ENCODE measurements around the gene SAMD10. TPM values are rescaled to one million over a fixed set of nuclear protein-coding genes. Genes with fewer than 3 reads are reported as not detected.
"Not testable (repeated sequence)": the region's sequence is repeated elsewhere in the genome, so short reads cannot be mapped to it uniquely, and the experiment has no call there.

SAMD10 gene
- total RNA-seq, 1 experiment from 2014 or later: 5.7 TPM

- H3K4me1 Mint-ChIP-seq: peaks cover 18 to 23% of the 10 kb centered on the region in 2 experiments
- peaks cover 0 to 2% of the 10 kb centered on the region in 2 experiments; a peak in 1 of 5 replicates for H3K9me3 Mint-ChIP-seq
- peaks cover 11% of the 10 kb centered on the region for H3K23me2 ChIP-seq (ENCODE audit: insufficient read length, low read depth, low read length, poor library complexity, severe bottlenecking)
- no peak overlapping the region for H2AK5ac ChIP-seq (ENCODE audit: insufficient read length, low read length)
- H3K9me3 ChIP-seq (ENCODE audit: control insufficient read depth, low read depth, low read length): peaks cover 9% of the 10 kb centered on the region
- H2BK120ac ChIP-seq (ENCODE audit: low read depth, low read length, poor library complexity, severe bottlenecking): no peak overlapping the region
- TF ChIP-seq, protein P1, sequence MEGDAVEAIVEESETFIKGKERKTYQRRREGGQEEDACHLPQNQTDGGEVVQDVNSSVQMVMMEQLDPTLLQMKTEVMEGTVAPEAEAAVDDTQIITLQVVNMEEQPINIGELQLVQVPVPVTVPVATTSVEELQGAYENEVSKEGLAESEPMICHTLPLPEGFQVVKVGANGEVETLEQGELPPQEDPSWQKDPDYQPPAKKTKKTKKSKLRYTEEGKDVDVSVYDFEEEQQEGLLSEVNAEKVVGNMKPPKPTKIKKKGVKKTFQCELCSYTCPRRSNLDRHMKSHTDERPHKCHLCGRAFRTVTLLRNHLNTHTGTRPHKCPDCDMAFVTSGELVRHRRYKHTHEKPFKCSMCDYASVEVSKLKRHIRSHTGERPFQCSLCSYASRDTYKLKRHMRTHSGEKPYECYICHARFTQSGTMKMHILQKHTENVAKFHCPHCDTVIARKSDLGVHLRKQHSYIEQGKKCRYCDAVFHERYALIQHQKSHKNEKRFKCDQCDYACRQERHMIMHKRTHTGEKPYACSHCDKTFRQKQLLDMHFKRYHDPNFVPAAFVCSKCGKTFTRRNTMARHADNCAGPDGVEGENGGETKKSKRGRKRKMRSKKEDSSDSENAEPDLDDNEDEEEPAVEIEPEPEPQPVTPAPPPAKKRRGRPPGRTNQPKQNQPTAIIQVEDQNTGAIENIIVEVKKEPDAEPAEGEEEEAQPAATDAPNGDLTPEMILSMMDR (conservative IDR thresholded peaks at IDR 0.05): no peak
- peak overlapping the region in 1 of 2 experiments; percentile 53; a peak in 3 of 5 replicates for H3K4me3 Mint-ChIP-seq
- peaks cover 14% of the 10 kb centered on the region for H3K27me3 Mint-ChIP-seq (ENCODE audit: low read depth)
- no peak overlapping the region for H2AFZ ChIP-seq (ENCODE audit: low read length)
- no peak overlapping the region for H3K56ac ChIP-seq (ENCODE audit: insufficient read length, low read depth, low read length)
- no peak overlapping the region for H2BK5ac ChIP-seq (ENCODE audit: insufficient read length, low read length)
- no peak overlapping the region for H3K23ac ChIP-seq (ENCODE audit: insufficient read length, low read depth, low read length)
- no peaks in the 10 kb centered on the region; the same call in 1 of the 2 replicates for H3K27me3 ChIP-seq (ENCODE audit: insufficient read depth, low read length)
- H2BK20ac ChIP-seq (ENCODE audit: low read depth, low read length, poor library complexity, severe bottlenecking): no peak overlapping the region
- no peak overlapping the region for H4K91ac ChIP-seq (ENCODE audit: insufficient read length, low read depth, low read length)
- H3K9ac ChIP-seq (ENCODE audit: extremely low read depth, insufficient read length, low read length): no peak overlapping the region
- H3K4ac ChIP-seq (ENCODE audit: low read depth, low read length): no peak overlapping the region
- no peaks in the 10 kb centered on the region for H4K20me1 ChIP-seq (ENCODE audit: control insufficient read depth, insufficient read depth, insufficient read length)
- H2BK12ac ChIP-seq (ENCODE audit: insufficient read length, low read depth, low read length): no peak overlapping the region
- no peak overlapping the region for H4K5ac ChIP-seq (ENCODE audit: insufficient read length, low read depth, low read length)
- H2BK15ac ChIP-seq (ENCODE audit: low read depth, low read length): no peak overlapping the region
- no peak overlapping the region for H3K14ac ChIP-seq (ENCODE audit: insufficient read depth, low read length)
- no peaks in the 10 kb centered on the region for H3K79me1 ChIP-seq (ENCODE audit: insufficient read depth, low read depth, low read length, poor library complexity, severe bottlenecking)
- H3K27ac Mint-ChIP-seq: no peak overlapping the region; a peak in 1 of 7 replicates
- H3K79me2 ChIP-seq (ENCODE audit: insufficient read depth, low read length): no peaks in the 10 kb centered on the region
- no peak overlapping the region for H3K4me2 ChIP-seq (ENCODE audit: insufficient read depth, insufficient read length, low read length)
- no CpG with 5 or more reads among the region's 18 CpGs for WGBS (ENCODE audit: extremely low coverage, insufficient read length, low lambda C conversion rate)
- H3K36me3 Mint-ChIP-seq (ENCODE audit: insufficient read depth in 1 of 3, low read depth in 3 of 3): peaks cover 0 to 14% (median 12%) of the 10 kb centered on the region in 3 experiments; a peak in 6 of 7 replicates
- no peak overlapping the region for H3K27ac ChIP-seq (ENCODE audit: insufficient read length, low read depth, low read length)
- peak; percentile 27 for DNase-seq
- H3K18ac ChIP-seq (ENCODE audit: insufficient read length, low read depth, low read length): no peak overlapping the region
- no peak overlapping the region for H4K8ac ChIP-seq (replicated peaks; ENCODE audit: insufficient read length, low read depth, low read length)
- no peak overlapping the region for H3T11ph ChIP-seq (ENCODE audit: low read length)
- no peaks in the 10 kb centered on the region; the same call in 1 of the 2 replicates for H3K4me1 ChIP-seq (ENCODE audit: insufficient read depth, low read length)
Observed at GRCh38 chr20:63972312-63973159, 6.9 kb downstream of the SAMD10 start.

- DNase-seq: not testable (repeated sequence)
- peaks cover 2 to 20% (median 14%) of the 10 kb centered on the region in 3 experiments for H3K36me3 Mint-ChIP-seq (ENCODE audit: insufficient read depth in 1 of 3, low read depth in 3 of 3)
- 0 out of 5 replicates have a peak overlapping the region, but pooled peaks of 1 of the 2 experiments have one; percentile 23 for H3K4me3 Mint-ChIP-seq
Observed at GRCh38 chr20:63971960-63972311, 7.5 kb downstream of the SAMD10 start.

More at GRCh38 chr20:63971960-63972311, 7.5 kb downstream of the SAMD10 start:
- H3K56ac ChIP-seq (ENCODE audit: insufficient read length, low read depth, low read length); H2BK15ac ChIP-seq (ENCODE audit: low read depth, low read length); H3K14ac ChIP-seq (ENCODE audit: insufficient read depth, low read length); H4K5ac ChIP-seq (ENCODE audit: insufficient read length, low read depth, low read length); H3K27ac ChIP-seq (ENCODE audit: insufficient read length, low read depth, low read length); H4K20me1 ChIP-seq (ENCODE audit: control insufficient read depth, insufficient read depth, insufficient read length); H3K9ac ChIP-seq (ENCODE audit: extremely low read depth, insufficient read length, low read length); H3K79me2 ChIP-seq (ENCODE audit: insufficient read depth, low read length); H3K23ac ChIP-seq (ENCODE audit: insufficient read length, low read depth, low read length); H3K4me2 ChIP-seq (ENCODE audit: insufficient read depth, insufficient read length, low read length); H2BK12ac ChIP-seq (ENCODE audit: insufficient read length, low read depth, low read length); H3K4ac ChIP-seq (ENCODE audit: low read depth, low read length); H2BK20ac ChIP-seq (ENCODE audit: low read depth, low read length, poor library complexity, severe bottlenecking); H3T11ph ChIP-seq (ENCODE audit: low read length); H3K79me1 ChIP-seq (ENCODE audit: insufficient read depth, low read depth, low read length, poor library complexity, severe bottlenecking); H2AK5ac ChIP-seq (ENCODE audit: insufficient read length, low read length); H2BK5ac ChIP-seq (ENCODE audit: insufficient read length, low read length); H2AFZ ChIP-seq (ENCODE audit: low read length); H3K27me3 ChIP-seq (ENCODE audit: insufficient read depth, low read length); H2BK120ac ChIP-seq (ENCODE audit: low read depth, low read length, poor library complexity, severe bottlenecking); H3K27ac Mint-ChIP-seq; H3K4me1 ChIP-seq (ENCODE audit: insufficient read depth, low read length); H3K9me3 Mint-ChIP-seq; H3K18ac ChIP-seq (ENCODE audit: insufficient read length, low read depth, low read length); H4K91ac ChIP-seq (ENCODE audit: insufficient read length, low read depth, low read length); H4K8ac ChIP-seq (replicated peaks; ENCODE audit: insufficient read length, low read depth, low read length): not testable (repeated sequence)
- H3K4me1 Mint-ChIP-seq: peaks cover 18 to 23% of the 10 kb centered on the region in 2 experiments
- Histone ChIP-seq H3K9me3 (ENCODE audit: control insufficient read depth, low read depth, low read length) (peaks cover 15% of the 10 kb centered on the region), H3K23me2 (ENCODE audit: insufficient read length, low read depth, low read length, poor library complexity, severe bottlenecking) (peaks cover 11% of the 10 kb centered on the region)
- peaks cover 14% of the 10 kb centered on the region for H3K27me3 Mint-ChIP-seq (ENCODE audit: low read depth)
- WGBS (ENCODE audit: extremely low coverage, insufficient read length, low lambda C conversion rate): no CpG with 5 or more reads among the region's 10 CpGs

Data from H9 (cell line).